Urothelium cell line (cell line): ENCODE results near the gene ZFYVE19.
A peak's percentile ranks its signal among the peaks of the same experiment; 100 is the strongest.

Experiments
- DNase-seq: peaks from one replicate; pipeline ENCODE4 v3.0.0; 2011; ENCODE audit warnings: low spot score, mixed read lengths
- FAIRE-seq: peaks from 2 replicates; lab custom pipeline; 2011; peaks lifted over from hg19 to GRCh38; lab: Jason Lieb, UNC

Gene ZFYVE19

GRCh38 chr15:40775740-40776536 lies 31.0 kb upstream of the ZFYVE19 start:
- FAIRE-seq (no peak), DNase-seq (no peak)

- peak; percentile 67 for DNase-seq
- no peak for FAIRE-seq
Measured at GRCh38 chr15:40776537-40777141, 30.2 kb upstream of the ZFYVE19 start.

GRCh38 chr15:40782609-40783227 lies 24.2 kb upstream of the ZFYVE19 start:
- FAIRE-seq (no peak), DNase-seq (peak; percentile 65)

- DNase-seq, result no peak
- no peak for FAIRE-seq
Measured at GRCh38 chr15:40785164-40785563, 21.7 kb upstream of the ZFYVE19 start.

GRCh38 chr15:40785814-40786213 lies 21.1 kb upstream of the ZFYVE19 start:
- DNase-seq (no peak), FAIRE-seq (no peak)

- FAIRE-seq, result no peak
- peak; percentile 72 for DNase-seq
Measured at GRCh38 chr15:40787344-40787841, 19.5 kb upstream of the ZFYVE19 start.

GRCh38 chr15:40787991-40788390 lies 18.9 kb upstream of the ZFYVE19 start:
- FAIRE-seq (no peak), DNase-seq (no peak)

- FAIRE-seq (no peak), DNase-seq (no peak)
Measured at GRCh38 chr15:40789119-40789518, 17.8 kb upstream of the ZFYVE19 start.

GRCh38 chr15:40789999-40790398 lies 16.9 kb upstream of the ZFYVE19 start:
- no peak for FAIRE-seq
- no peak for DNase-seq

GRCh38 chr15:40790718-40791117 lies 16.2 kb upstream of the ZFYVE19 start:
- FAIRE-seq (no peak), DNase-seq (no peak)

- DNase-seq (no peak), FAIRE-seq (no peak)
Measured at GRCh38 chr15:40792394-40792793, 14.5 kb upstream of the ZFYVE19 start.

GRCh38 chr15:40793216-40793989 lies 13.5 kb upstream of the ZFYVE19 start:
- no peak for FAIRE-seq

GRCh38 chr15:40796041-40796440 lies 10.8 kb upstream of the ZFYVE19 start:
- DNase-seq, result no peak
- no peak for FAIRE-seq

More at GRCh38 chr15:40793216-40793989, 13.5 kb upstream of the ZFYVE19 start:
- peak; percentile 72 for DNase-seq

- DNase-seq, result no peak
- FAIRE-seq, result no peak
Measured at GRCh38 chr15:40796512-40796911, 10.4 kb upstream of the ZFYVE19 start.

- DNase-seq (no peak), FAIRE-seq (no peak)
Measured at GRCh38 chr15:40799523-40799922, 7.4 kb upstream of the ZFYVE19 start.

GRCh38 chr15:40803076-40803475 lies 3.8 kb upstream of the ZFYVE19 start:
- DNase-seq, result no peak
- no peak for FAIRE-seq

GRCh38 chr15:40803688-40804087 lies 3.2 kb upstream of the ZFYVE19 start:
- DNase-seq (no peak), FAIRE-seq (no peak)

- no peak for DNase-seq
- FAIRE-seq, result no peak
Measured at GRCh38 chr15:40806672-40807027, 239 bp upstream of the ZFYVE19 start.

- DNase-seq, result no peak
- no peak for FAIRE-seq
Measured at GRCh38 chr15:40807888-40808461, 1.1 kb downstream of the ZFYVE19 start.

- no peak for FAIRE-seq
- DNase-seq, result no peak
Measured at GRCh38 chr15:40808861-40809450, 2.1 kb downstream of the ZFYVE19 start.
